Mucosa of stomach (tissue), 1 donor: ENCODE data around the gene DISC1.
"Not testable (repeated sequence)": the region's sequence is repeated elsewhere in the genome, so short reads cannot be mapped to it uniquely, and the experiment has no call there.

Source experiments
- H3K27me3 ChIP-seq: one replicate; pipeline ENCODE4 v1.7.0; 2013; ENCODE audit warnings: mild to moderate bottlenecking, low read length; ENCODE audit not compliant: control insufficient read depth, insufficient read depth
- H3K36me3 ChIP-seq: one replicate; pipeline ENCODE4 v1.7.0; 2013; ENCODE audit warnings: low read length; ENCODE audit not compliant: control insufficient read depth, insufficient read depth
- H3K4me1 ChIP-seq: one replicate; pipeline ENCODE4 v1.7.0; 2013; ENCODE audit warnings: mild to moderate bottlenecking, low read length; ENCODE audit not compliant: control insufficient read depth, insufficient read depth
- H3K4me3 ChIP-seq: one replicate; pipeline ENCODE4 v1.7.0; 2013; ENCODE audit warnings: low read length
- H3K9ac ChIP-seq: one replicate; pipeline ENCODE4 v1.7.0; 2013; ENCODE audit warnings: mild to moderate bottlenecking, low read length, moderate library complexity
- H3K9me3 ChIP-seq: one replicate; pipeline ENCODE4 v1.7.0; 2013; ENCODE audit warnings: mild to moderate bottlenecking, low read length, moderate library complexity; ENCODE audit not compliant: control insufficient read depth
- donor health status: Pancreatic carcinoma.

The DISC1 gene

GRCh38 chr1:231666220-231666936, 39.8 kb downstream of the DISC1 start:
- H3K9ac ChIP-seq: no peak overlapping the region
- no peaks in the 10 kb centered on the region for H3K27me3 ChIP-seq
- no peaks in the 10 kb centered on the region for H3K36me3 ChIP-seq
- no peaks in the 10 kb centered on the region for H3K4me1 ChIP-seq
- no peak overlapping the region for H3K4me3 ChIP-seq
- no peaks in the 10 kb centered on the region for H3K9me3 ChIP-seq

- Histone ChIP-seq H3K36me3 (no peaks in the 10 kb centered on the region), H3K4me3 (no peak overlapping the region), H3K4me1 (no peaks in the 10 kb centered on the region), H3K27me3 (no peaks in the 10 kb centered on the region), H3K9ac (no peak overlapping the region), H3K9me3 (no peaks in the 10 kb centered on the region)
Observed at GRCh38 chr1:231666937-231667608, 40.5 kb downstream of the DISC1 start.

GRCh38 chr1:231667896-231668506, 41.4 kb downstream of the DISC1 start:
- no peaks in the 10 kb centered on the region for H3K27me3 ChIP-seq

GRCh38 chr1:231668826-231669225, 42.2 kb downstream of the DISC1 start:
- Histone ChIP-seq H3K36me3 (no peaks in the 10 kb centered on the region), H3K4me3 (no peak overlapping the region), H3K4me1 (no peaks in the 10 kb centered on the region), H3K27me3 (no peaks in the 10 kb centered on the region), H3K9ac (no peak overlapping the region), H3K9me3 (no peaks in the 10 kb centered on the region)

More at GRCh38 chr1:231667896-231668506, 41.4 kb downstream of the DISC1 start:
- Histone ChIP-seq H3K9me3 (no peaks in the 10 kb centered on the region), H3K4me3 (no peak overlapping the region), H3K36me3 (no peaks in the 10 kb centered on the region), H3K9ac (no peak overlapping the region), H3K4me1 (no peaks in the 10 kb centered on the region)

GRCh38 chr1:231669864-231670621, 43.5 kb downstream of the DISC1 start:
- H3K9me3 ChIP-seq, H3K4me3 ChIP-seq, H3K9ac ChIP-seq, H3K4me1 ChIP-seq, H3K36me3 ChIP-seq, H3K27me3 ChIP-seq: not testable (repeated sequence)

GRCh38 chr1:231670755-231671154, 44.2 kb downstream of the DISC1 start:
- no peaks in the 10 kb centered on the region for H3K27me3 ChIP-seq
- no peaks in the 10 kb centered on the region for H3K9me3 ChIP-seq
- H3K36me3 ChIP-seq: no peaks in the 10 kb centered on the region
- H3K9ac ChIP-seq: no peak overlapping the region
- H3K4me1 ChIP-seq: no peaks in the 10 kb centered on the region
- no peak overlapping the region for H3K4me3 ChIP-seq

- no peaks in the 10 kb centered on the region for H3K9me3 ChIP-seq
- no peak overlapping the region for H3K9ac ChIP-seq
- no peaks in the 10 kb centered on the region for H3K4me1 ChIP-seq
- no peaks in the 10 kb centered on the region for H3K36me3 ChIP-seq
- no peak overlapping the region for H3K4me3 ChIP-seq
- H3K27me3 ChIP-seq: no peaks in the 10 kb centered on the region
Observed at GRCh38 chr1:231674575-231674974, 48.0 kb downstream of the DISC1 start.

GRCh38 chr1:231676487-231676886, 49.9 kb downstream of the DISC1 start:
- Histone ChIP-seq H3K27me3 (no peaks in the 10 kb centered on the region), H3K4me1 (no peaks in the 10 kb centered on the region)

GRCh38 chr1:231677442-231677841, 50.9 kb downstream of the DISC1 start:
- Histone ChIP-seq H3K9me3 (no peaks in the 10 kb centered on the region), H3K4me3 (no peak overlapping the region), H3K4me1 (no peaks in the 10 kb centered on the region), H3K36me3 (no peaks in the 10 kb centered on the region), H3K27me3 (no peaks in the 10 kb centered on the region), H3K9ac (no peak overlapping the region)

More at GRCh38 chr1:231676487-231676886, 49.9 kb downstream of the DISC1 start:
- Histone ChIP-seq H3K36me3 (no peaks in the 10 kb centered on the region), H3K9ac (no peak overlapping the region), H3K9me3 (no peaks in the 10 kb centered on the region), H3K4me3 (no peak overlapping the region)

- H3K27me3 ChIP-seq: no peaks in the 10 kb centered on the region
- no peak overlapping the region for H3K9ac ChIP-seq
- no peaks in the 10 kb centered on the region for H3K9me3 ChIP-seq
- H3K4me3 ChIP-seq: no peak overlapping the region
- no peaks in the 10 kb centered on the region for H3K4me1 ChIP-seq
- no peaks in the 10 kb centered on the region for H3K36me3 ChIP-seq
Observed at GRCh38 chr1:231678011-231678432, 51.4 kb downstream of the DISC1 start.

- Histone ChIP-seq H3K27me3 (no peaks in the 10 kb centered on the region), H3K4me1 (no peaks in the 10 kb centered on the region), H3K4me3 (no peak overlapping the region), H3K9me3 (no peaks in the 10 kb centered on the region), H3K9ac (no peak overlapping the region), H3K36me3 (no peaks in the 10 kb centered on the region)
Observed at GRCh38 chr1:231679109-231679508, 52.5 kb downstream of the DISC1 start.

- no peaks in the 10 kb centered on the region for H3K27me3 ChIP-seq
- H3K4me1 ChIP-seq: no peaks in the 10 kb centered on the region
- H3K9me3 ChIP-seq: no peaks in the 10 kb centered on the region
Observed at GRCh38 chr1:231681006-231681405, 54.4 kb downstream of the DISC1 start.

More at GRCh38 chr1:231681006-231681405, 54.4 kb downstream of the DISC1 start:
- H3K36me3 ChIP-seq: no peaks in the 10 kb centered on the region
- no peak overlapping the region for H3K9ac ChIP-seq
- no peak overlapping the region for H3K4me3 ChIP-seq
